Measurements from ENCODE around the gene SLC43A2. TPM values are rescaled to one million over a fixed set of nuclear protein-coding genes. Genes with fewer than 3 reads are reported as not detected.
A peak's percentile ranks its signal among the peaks of the same experiment; 100 is the strongest.

SLC43A2 gene
- total and polyA plus RNA-seq, 4 donors: 0.63 to 7.9 (median 4.7) TPM

DNA sequence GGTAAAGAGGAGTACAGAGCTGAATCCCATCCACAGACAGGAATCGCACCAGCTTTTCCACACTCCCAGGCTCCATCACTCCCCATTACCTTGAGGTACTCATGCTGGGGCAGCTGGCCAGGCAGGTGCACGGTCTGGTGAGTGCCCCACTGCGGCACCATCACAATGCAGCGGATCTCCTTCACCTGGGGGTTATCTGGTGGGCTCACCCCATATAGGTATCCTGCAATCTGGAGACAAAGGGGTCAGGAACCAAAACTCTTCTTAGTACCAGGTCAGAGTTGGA is 22.9 kb upstream of the SLC43A2 start:
- Histone ChIP-seq H3K27ac (ENCODE audit: low read depth in 1 of 2, low read length in 2 of 2) (no peak overlapping the region), H3K9ac (ENCODE audit: low read depth in 1 of 2, low read length in 2 of 2) (no peak overlapping the region), H3K4me1 (ENCODE audit: control insufficient read depth in 4 of 4, insufficient read depth in 4 of 4, low read length in 3 of 4) (peaks cover 2 to 37% (median 31%) of the 10 kb centered on the region in 4 donors), H3K4me3 (ENCODE audit: low read depth in 1 of 3, low read length in 3 of 3) (no peak overlapping the region), H3K27me3 (ENCODE audit: control insufficient read depth in 4 of 4, insufficient read depth in 4 of 4, low read length in 3 of 4) (no peaks in the 10 kb centered on the region), H3K36me3 (ENCODE audit: control insufficient read depth in 4 of 4, insufficient read depth in 3 of 4, low read depth in 1 of 4, low read length in 3 of 4) (peaks cover 19 to 54% (median 47%) of the 10 kb centered on the region in 4 donors), H3K9me3 (ENCODE audit: control insufficient read depth in 4 of 4, low read length in 3 of 4) (no peaks in the 10 kb centered on the region)
- 93% methylated on average over 4 of the region's 4 CpGs for WGBS
- no peak for DNase-seq (ENCODE audit: low spot score)
- TF ChIP-seq RXRA (IDR thresholded peaks at IDR 0.05) (no peak), RAD21 (IDR thresholded peaks at IDR 0.05) (no peak), TAF1 (conservative IDR thresholded peaks at IDR 0.05) (no peak), FOXA2 (IDR thresholded peaks at IDR 0.05) (no peak), GABPA (IDR thresholded peaks at IDR 0.05 in 1 of 2, conservative IDR thresholded peaks at IDR 0.05 in 1 of 2) (no peak), FOXA1 (IDR thresholded peaks at IDR 0.05) (no peak), REST (IDR thresholded peaks at IDR 0.05) (no peak), NR2F2 (IDR thresholded peaks at IDR 0.05) (no peak), EGR1 (IDR thresholded peaks at IDR 0.05; ENCODE audit: low read depth in 2 of 2) (no peak), YY1 (IDR thresholded peaks at IDR 0.05) (no peak)
- TF ChIP-seq, protein P1, sequence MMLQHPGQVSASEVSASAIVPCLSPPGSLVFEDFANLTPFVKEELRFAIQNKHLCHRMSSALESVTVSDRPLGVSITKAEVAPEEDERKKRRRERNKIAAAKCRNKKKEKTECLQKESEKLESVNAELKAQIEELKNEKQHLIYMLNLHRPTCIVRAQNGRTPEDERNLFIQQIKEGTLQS (IDR thresholded peaks at IDR 0.05): no peak
- TF ChIP-seq, protein P2, sequence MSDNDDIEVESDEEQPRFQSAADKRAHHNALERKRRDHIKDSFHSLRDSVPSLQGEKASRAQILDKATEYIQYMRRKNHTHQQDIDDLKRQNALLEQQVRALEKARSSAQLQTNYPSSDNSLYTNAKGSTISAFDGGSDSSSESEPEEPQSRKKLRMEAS (IDR thresholded peaks at IDR 0.05): no peak

GRCh38 chr17:1650731-1651558 is 22.3 kb upstream of the SLC43A2 start:
- Histone ChIP-seq H3K36me3 (ENCODE audit: control insufficient read depth in 4 of 4, insufficient read depth in 3 of 4, low read depth in 1 of 4, low read length in 3 of 4) (peaks cover 18 to 51% (median 44%) of the 10 kb centered on the region in 4 donors), H3K9ac (ENCODE audit: low read depth in 1 of 2, low read length in 2 of 2) (peak overlapping the region in 1 of 2 donors; percentile 47), H3K27ac (ENCODE audit: low read depth in 1 of 2, low read length in 2 of 2) (peak overlapping the region; percentile 96 to 98), H3K27me3 (ENCODE audit: control insufficient read depth in 4 of 4, insufficient read depth in 4 of 4, low read length in 3 of 4) (no peaks in the 10 kb centered on the region), H3K4me3 (ENCODE audit: low read depth in 1 of 3, low read length in 3 of 3) (no peak overlapping the region), H3K4me1 (ENCODE audit: control insufficient read depth in 4 of 4, insufficient read depth in 4 of 4, low read length in 3 of 4) (peaks cover 2 to 42% (median 32%) of the 10 kb centered on the region in 4 donors), H3K9me3 (ENCODE audit: control insufficient read depth in 4 of 4, low read length in 3 of 4) (no peaks in the 10 kb centered on the region)
- TF ChIP-seq YY1 (IDR thresholded peaks at IDR 0.05) (peak; percentile 31), HNF4G (IDR thresholded peaks at IDR 0.05) (peak; percentile 66), FOXA2 (IDR thresholded peaks at IDR 0.05) (peak; percentile 17), SP1 (IDR thresholded peaks at IDR 0.05) (peak; percentile 94), HNF4A (conservative IDR thresholded peaks at IDR 0.05) (peak; percentile 82 to 83), GABPA (IDR thresholded peaks at IDR 0.05 in 1 of 2, conservative IDR thresholded peaks at IDR 0.05 in 1 of 2) (no peak), RXRA (IDR thresholded peaks at IDR 0.05) (peak; percentile 94), JUND (IDR thresholded peaks at IDR 0.05) (no peak)
- TF ChIP-seq, protein P2 (IDR thresholded peaks at IDR 0.05): peak; percentile 79
- TF ChIP-seq, protein P1 (IDR thresholded peaks at IDR 0.05): no peak
- TF ChIP-seq, protein P3, sequence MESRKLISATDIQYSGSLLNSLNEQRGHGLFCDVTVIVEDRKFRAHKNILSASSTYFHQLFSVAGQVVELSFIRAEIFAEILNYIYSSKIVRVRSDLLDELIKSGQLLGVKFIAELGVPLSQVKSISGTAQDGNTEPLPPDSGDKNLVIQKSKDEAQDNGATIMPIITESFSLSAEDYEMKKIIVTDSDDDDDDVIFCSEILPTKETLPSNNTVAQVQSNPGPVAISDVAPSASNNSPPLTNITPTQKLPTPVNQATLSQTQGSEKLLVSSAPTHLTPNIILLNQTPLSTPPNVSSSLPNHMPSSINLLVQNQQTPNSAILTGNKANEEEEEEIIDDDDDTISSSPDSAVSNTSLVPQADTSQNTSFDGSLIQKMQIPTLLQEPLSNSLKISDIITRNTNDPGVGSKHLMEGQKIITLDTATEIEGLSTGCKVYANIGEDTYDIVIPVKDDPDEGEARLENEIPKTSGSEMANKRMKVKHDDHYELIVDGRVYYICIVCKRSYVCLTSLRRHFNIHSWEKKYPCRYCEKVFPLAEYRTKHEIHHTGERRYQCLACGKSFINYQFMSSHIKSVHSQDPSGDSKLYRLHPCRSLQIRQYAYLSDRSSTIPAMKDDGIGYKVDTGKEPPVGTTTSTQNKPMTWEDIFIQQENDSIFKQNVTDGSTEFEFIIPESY (IDR thresholded peaks at IDR 0.05): no peak
- 40% methylated on average over 22 of the region's 22 CpGs for WGBS
- DNase-seq (ENCODE audit: low spot score): no peak

All from liver (tissue), 9 donors.